Purkinje cell (primary cell): ENCODE results near the gene DEUP1. TPM values are rescaled to one million over a fixed set of nuclear protein-coding genes. Genes with fewer than 3 reads are reported as not detected.

ENCODE experiments used
- polyA plus RNA-seq: library from polyadenylated mRNA; unstranded; fragments of >200 nt; fragmentation: Nextera tagmentation; gene quantifications from 2 replicates; pipeline ENCODE4 v1.2.1, GENCODE V29; 2014

DEUP1 gene
- polyA plus RNA-seq = 0.24 and 4.7 TPM in 2 replicates

GRCh38 chr11:93330446-93330984 lies at the start of gene DEUP1:
DEUP1 (plus strand) TSS chr11:93330742; CDS start chr11:93332260, 1,518 bp downstream.

Other genes with a start within 250 kb of the DEUP1 start
- gene SLC36A4, start 132.8 kb upstream of the DEUP1 start, polyA plus RNA-seq = 10.5 and 13.9 TPM in 2 replicates
- 2.5 and 4.0 TPM in 2 replicates for gene SMCO4, start 212.6 kb downstream of the DEUP1 start, polyA plus RNA-seq